GM23248 (cell line): ENCODE data around the gene FPGS. TPM values are rescaled to one million over a fixed set of nuclear protein-coding genes. Genes with fewer than 3 reads are reported as not detected.

Experiments used
- DNase-seq: peaks from one replicate; pipeline ENCODE4 v3.0.0-alpha.2; 2015
- H2AFZ ChIP-seq: fragments of 200-600 bp; sonication (generic); 2 replicates; pipeline ENCODE4 v1.6.1; 2016; ENCODE audit warnings: antibody characterized with exemption
- H3F3A ChIP-seq: fragments of 200-600 bp; sonication (generic); 2 replicates; pipeline ENCODE4 v1.6.1; 2016; ENCODE audit warnings: mild to moderate bottlenecking, antibody characterized with exemption, mixed run types; ENCODE audit not compliant: insufficient read depth
- H3K27ac ChIP-seq: fragments of 200-600 bp; sonication (generic); 2 replicates; pipeline ENCODE4 v1.5.1; 2016; ENCODE audit warnings: mild to moderate bottlenecking
- H3K27me3 ChIP-seq: fragments of 200-600 bp; sonication (generic); replicated peaks from 2 replicates; pipeline ENCODE4 v1.6.1; 2016; ENCODE audit warnings: mild to moderate bottlenecking; ENCODE audit not compliant: insufficient read depth
- H3K36me3 ChIP-seq: fragments of 200-600 bp; sonication (generic); 2 replicates; pipeline ENCODE4 v1.6.1; 2016; ENCODE audit warnings: low read depth, mild to moderate bottlenecking
- H3K4me1 ChIP-seq: fragments of 200-600 bp; sonication (generic); 2 replicates; pipeline ENCODE4 v1.6.1; 2016; ENCODE audit warnings: mild to moderate bottlenecking; ENCODE audit not compliant: insufficient read depth
- H3K4me2 ChIP-seq: fragments of 200-600 bp; sonication (generic); one replicate; pipeline ENCODE4 v1.6.1; 2016; ENCODE audit warnings: mild to moderate bottlenecking; ENCODE audit not compliant: unreplicated experiment
- H3K4me3 ChIP-seq: fragments of 200-600 bp; sonication (generic); 2 replicates; pipeline ENCODE4 v1.5.1; 2016; ENCODE audit warnings: mild to moderate bottlenecking
- H3K79me2 ChIP-seq: fragments of 200-600 bp; sonication (generic); 2 replicates; pipeline ENCODE4 v1.6.1; 2016; ENCODE audit warnings: mild to moderate bottlenecking; ENCODE audit not compliant: insufficient read depth
- H3K9ac ChIP-seq: fragments of 200-600 bp; sonication (generic); 2 replicates; pipeline ENCODE4 v1.6.1; 2016; ENCODE audit warnings: mild to moderate bottlenecking
- H3K9me2 ChIP-seq: fragments of 200-600 bp; sonication (generic); 2 replicates; pipeline ENCODE4 v1.6.1; 2016; ENCODE audit warnings: mixed run types, mild to moderate bottlenecking, moderate library complexity; ENCODE audit not compliant: insufficient read depth
- H3K9me3 ChIP-seq: fragments of 200-600 bp; sonication (generic); one replicate; pipeline ENCODE4 v1.6.1; 2017; ENCODE audit warnings: low read depth
- H4K20me1 ChIP-seq: fragments of 200-600 bp; sonication (generic); 2 replicates; pipeline ENCODE4 v1.6.0; 2016; ENCODE audit not compliant: insufficient read depth
- EZH2 ChIP-seq: fragments of 200-600 bp; sonication (generic); IDR thresholded peaks from 2 replicates; pipeline ENCODE4 v1.6.1; 2018; ENCODE audit warnings: antibody characterized with exemption, mild to moderate bottlenecking; ENCODE audit not compliant: insufficient read depth, poor library complexity, severe bottlenecking
- EZH2phosphoT487 ChIP-seq: fragments of 200-600 bp; sonication (generic); IDR thresholded peaks from 2 replicates; pipeline ENCODE4 v1.6.1; 2018; ENCODE audit warnings: antibody characterized with exemption, moderate library complexity, mild to moderate bottlenecking, low read depth; ENCODE audit not compliant: insufficient read depth
- WGBS, 2 experiments: methylation state at CpG; one replicate each; pipeline ENCODE4 v1.1.6; 2015 to 2017; ENCODE audit warnings: low lambda C conversion rate in 2 of 2, low coverage in 1 of 2; ENCODE audit errors: missing lambda C conversion rate in 2 of 2; 5-methylcytosine and 5-hydroxymethylcytosine counted together
- in situ Hi-C: fragments of 300-500 bp; cut with MboI; formaldehyde crosslinking; loops from 2 replicates; pipeline ENCODE4 v1.15.0; 2020
- polyA plus RNA-seq: library from polyadenylated mRNA; unstranded; fragments of >200 nt; fragmentation: Nextera tagmentation; extraction: Ambion mirVana; gene quantifications from 2 replicates; pipeline ENCODE4 v1.2.1, GENCODE V29; 2016
- total RNA-seq: library from RNA; depleted of rRNA; stranded (reverse); fragments of >200 nt; shearing (Covaris generic); gene quantifications from 2 replicates; pipeline ENCODE4 v1.2.3, GENCODE V29; 2014

The FPGS gene
- total and polyA plus RNA-seq, 2 experiments from 2014 or later, result 60.2 to 80.4 TPM

DNA sequence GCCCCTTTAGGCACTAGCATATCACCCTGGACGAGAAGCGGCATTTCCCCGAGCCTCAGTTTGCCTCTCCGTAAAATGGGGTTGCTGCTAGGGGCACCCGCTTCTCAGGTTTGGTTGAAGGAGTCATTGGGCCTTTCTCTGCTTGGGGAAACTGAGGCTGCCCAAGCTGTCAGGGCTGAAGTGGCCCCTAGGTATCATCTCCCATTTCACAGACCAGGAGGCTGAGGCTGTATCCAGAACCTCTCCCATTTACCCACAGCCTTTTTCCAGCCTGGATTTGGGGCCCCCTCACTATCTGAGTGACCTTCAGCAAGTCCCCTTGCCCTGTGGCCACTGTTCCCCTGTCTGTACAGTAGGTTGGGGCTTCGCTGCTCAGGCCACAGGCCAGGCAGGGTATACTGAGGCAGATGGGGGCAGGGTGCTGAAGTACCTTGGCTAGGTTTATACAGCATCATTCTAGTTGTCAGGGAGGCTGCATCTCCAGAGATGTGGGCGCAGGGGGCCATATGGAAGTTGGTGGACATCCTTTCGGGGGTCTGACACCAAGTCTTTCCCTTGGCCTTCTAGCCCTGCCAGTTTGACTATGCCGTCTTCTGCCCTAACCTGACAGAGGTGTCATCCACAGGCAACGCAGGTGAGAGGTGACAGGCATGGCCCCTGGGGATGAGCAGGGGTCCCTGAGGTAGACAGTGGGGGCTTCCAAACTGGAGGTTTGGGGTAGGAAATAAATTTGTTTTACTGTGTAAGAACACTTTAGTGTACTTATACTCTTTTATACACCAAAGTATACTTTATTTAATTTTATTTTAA, 7.9 kb downstream of the FPGS start:
- Histone ChIP-seq H3K79me2 (peaks cover 14% of the 10 kb centered on the region), H3K9me3 (no peaks in the 10 kb centered on the region), H3K4me2 (no peak overlapping the region), H3K4me1 (no peaks in the 10 kb centered on the region), H3K27ac (no peak overlapping the region), H3K27me3 (no peaks in the 10 kb centered on the region), H3K4me3 (no peak overlapping the region), H2AFZ (no peak overlapping the region), H3K36me3 (peaks cover 14% of the 10 kb centered on the region; the same call in 1 of the 2 replicates), H3K9ac (no peak overlapping the region), H3F3A (peaks cover 16% of the 10 kb centered on the region), H4K20me1 (no peaks in the 10 kb centered on the region), H3K9me2 (no peaks in the 10 kb centered on the region)
- TF ChIP-seq EZH2phosphoT487, result no peak
- TF ChIP-seq EZH2, result no peak
- DNase-seq, result no peak
- in situ Hi-C loops, result no loop called here
- 97 to 98% methylated on average over 10 of the region's 10 CpGs for WGBS, 2 experiments

DNA sequence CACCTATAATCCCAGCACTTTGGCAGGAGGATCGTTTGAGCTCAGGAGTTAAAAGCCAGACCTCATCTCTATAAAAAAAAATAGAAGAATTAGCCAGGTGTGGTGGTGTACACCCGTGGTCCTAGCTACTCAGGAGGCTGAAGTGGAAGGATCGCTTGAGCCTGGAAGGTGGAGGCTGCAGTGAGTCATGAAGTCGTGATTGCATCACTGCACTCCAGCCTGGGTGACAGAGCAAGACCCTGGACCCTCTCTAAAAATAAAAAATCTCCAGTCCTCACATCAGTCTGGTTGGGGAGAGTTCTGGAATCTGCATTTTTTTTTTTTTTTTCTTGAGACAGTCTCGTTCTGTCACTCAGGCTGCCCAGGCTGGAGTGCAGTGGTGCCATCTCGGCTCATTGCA, 9.3 kb downstream of the FPGS start:
- Histone ChIP-seq H3K4me1 (no peaks in the 10 kb centered on the region), H3K9me2 (no peaks in the 10 kb centered on the region), H2AFZ (no peak overlapping the region), H3K9ac (no peak overlapping the region), H3K27ac (no peak overlapping the region), H3K79me2 (no peaks in the 10 kb centered on the region), H3F3A (peaks cover 16% of the 10 kb centered on the region), H3K27me3 (no peaks in the 10 kb centered on the region), H3K4me3 (no peak overlapping the region), H4K20me1 (no peaks in the 10 kb centered on the region), H3K4me2 (no peak overlapping the region), H3K36me3 (peaks cover 14% of the 10 kb centered on the region; the same call in 1 of the 2 replicates), H3K9me3 (no peaks in the 10 kb centered on the region)
- in situ Hi-C loops, result no loop called here
- TF ChIP-seq EZH2 (no peak), EZH2phosphoT487 (no peak)
- WGBS, 2 experiments, result 91 to 93% methylated on average over 6 of the region's 6 CpGs
- no peak for DNase-seq

DNA sequence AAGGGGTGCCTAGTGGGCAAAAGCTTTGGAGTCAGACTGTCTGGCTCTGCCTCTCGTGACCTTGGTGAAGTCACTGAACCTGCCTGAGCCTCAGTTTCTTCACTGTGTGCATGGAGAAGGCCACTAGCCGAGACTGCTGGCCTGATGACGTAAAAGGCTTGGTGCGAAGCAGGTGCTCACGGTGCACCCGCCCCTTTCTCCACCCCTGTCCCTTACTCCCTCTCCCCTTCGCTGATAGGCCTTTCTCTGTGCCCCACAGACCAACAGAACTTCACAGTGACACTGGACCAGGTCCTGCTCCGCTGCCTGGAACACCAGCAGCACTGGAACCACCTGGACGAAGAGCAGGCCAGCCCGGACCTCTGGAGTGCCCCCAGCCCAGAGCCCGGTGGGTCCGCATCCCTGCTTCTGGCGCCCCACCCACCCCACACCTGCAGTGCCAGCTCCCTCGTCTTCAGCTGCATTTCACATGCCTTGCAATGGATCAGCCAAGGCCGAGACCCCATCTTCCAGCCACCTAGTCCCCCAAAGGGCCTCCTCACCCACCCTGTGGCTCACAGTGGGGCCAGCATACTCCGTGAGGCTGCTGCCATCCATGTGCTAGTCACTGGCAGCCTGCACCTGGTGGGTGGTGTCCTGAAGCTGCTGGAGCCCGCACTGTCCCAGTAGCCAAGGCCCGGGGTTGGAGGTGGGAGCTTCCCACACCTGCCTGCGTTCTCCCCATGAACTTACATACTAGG, 10.4 kb downstream of the FPGS start:
- in situ Hi-C loops, result no loop called here
- peaks cover 25% of the 10 kb centered on the region for H3F3A ChIP-seq
- TF ChIP-seq EZH2phosphoT487 (no peak), EZH2 (no peak)
- WGBS, 2 experiments, result 89 to 91% methylated on average over 18 to 19 of the region's 19 CpGs
- H3K4me3 ChIP-seq, result no peak overlapping the region
- H3K9me3 ChIP-seq, result no peaks in the 10 kb centered on the region
- H2AFZ ChIP-seq, result no peak overlapping the region
- no peaks in the 10 kb centered on the region for H3K79me2 ChIP-seq
- no peak overlapping the region for H3K9ac ChIP-seq
- no peaks in the 10 kb centered on the region for H3K27me3 ChIP-seq
- peaks cover 14% of the 10 kb centered on the region; the same call in 1 of the 2 replicates for H3K36me3 ChIP-seq
- H4K20me1 ChIP-seq, result no peaks in the 10 kb centered on the region
- H3K27ac ChIP-seq, result no peak overlapping the region
- no peaks in the 10 kb centered on the region for H3K9me2 ChIP-seq
- H3K4me2 ChIP-seq, result no peak overlapping the region
- no peak for DNase-seq
- H3K4me1 ChIP-seq, result no peaks in the 10 kb centered on the region

DNA sequence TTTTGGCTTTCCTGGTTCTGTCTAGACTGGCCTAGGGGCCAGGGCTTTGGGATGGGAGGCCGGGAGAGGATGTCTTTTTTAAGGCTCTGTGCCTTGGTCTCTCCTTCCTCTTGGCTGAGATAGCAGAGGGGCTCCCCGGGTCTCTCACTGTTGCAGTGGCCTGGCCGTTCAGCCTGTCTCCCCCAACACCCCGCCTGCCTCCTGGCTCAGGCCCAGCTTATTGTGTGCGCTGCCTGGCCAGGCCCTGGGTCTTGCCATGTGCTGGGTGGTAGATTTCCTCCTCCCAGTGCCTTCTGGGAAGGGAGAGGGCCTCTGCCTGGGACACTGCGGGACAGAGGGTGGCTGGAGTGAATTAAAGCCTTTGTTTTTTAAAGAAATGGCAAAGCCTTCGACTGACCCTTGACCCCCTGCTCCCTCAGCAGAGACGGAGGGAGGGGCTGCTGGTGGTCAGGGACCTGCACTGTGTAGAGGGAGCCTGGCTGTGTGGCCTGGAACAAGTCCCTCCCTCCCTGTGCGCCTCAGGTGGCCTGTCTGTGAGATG, 11.1 kb downstream of the FPGS start:
- Histone ChIP-seq H3K4me3 (no peak overlapping the region), H3F3A (peaks cover 25% of the 10 kb centered on the region), H3K27ac (no peak overlapping the region), H3K79me2 (no peaks in the 10 kb centered on the region), H3K9me3 (no peaks in the 10 kb centered on the region), H3K36me3 (peaks cover 14% of the 10 kb centered on the region; the same call in 1 of the 2 replicates), H3K9ac (no peak overlapping the region), H3K9me2 (no peaks in the 10 kb centered on the region), H3K27me3 (no peaks in the 10 kb centered on the region), H3K4me1 (no peaks in the 10 kb centered on the region), H4K20me1 (no peaks in the 10 kb centered on the region), H3K4me2 (no peak overlapping the region), H2AFZ (no peak overlapping the region)
- no peak for DNase-seq
- TF ChIP-seq EZH2phosphoT487, result no peak
- TF ChIP-seq EZH2, result no peak
- 61 to 63% methylated on average over 9 of the region's 9 CpGs for WGBS, 2 experiments
- in situ Hi-C loops, result no loop called here
